Fibroblast of the conjunctiva (primary cell): ENCODE results near the gene OSBPL3.
"Not testable (repeated sequence)": the region's sequence is repeated elsewhere in the genome, so short reads cannot be mapped to it uniquely, and the experiment has no call there.

Experiments
- DNase-seq: peaks from one replicate; pipeline ENCODE4 v3.0.0-alpha.2; 2010; ENCODE audit warnings: low read depth

Gene OSBPL3

DNA sequence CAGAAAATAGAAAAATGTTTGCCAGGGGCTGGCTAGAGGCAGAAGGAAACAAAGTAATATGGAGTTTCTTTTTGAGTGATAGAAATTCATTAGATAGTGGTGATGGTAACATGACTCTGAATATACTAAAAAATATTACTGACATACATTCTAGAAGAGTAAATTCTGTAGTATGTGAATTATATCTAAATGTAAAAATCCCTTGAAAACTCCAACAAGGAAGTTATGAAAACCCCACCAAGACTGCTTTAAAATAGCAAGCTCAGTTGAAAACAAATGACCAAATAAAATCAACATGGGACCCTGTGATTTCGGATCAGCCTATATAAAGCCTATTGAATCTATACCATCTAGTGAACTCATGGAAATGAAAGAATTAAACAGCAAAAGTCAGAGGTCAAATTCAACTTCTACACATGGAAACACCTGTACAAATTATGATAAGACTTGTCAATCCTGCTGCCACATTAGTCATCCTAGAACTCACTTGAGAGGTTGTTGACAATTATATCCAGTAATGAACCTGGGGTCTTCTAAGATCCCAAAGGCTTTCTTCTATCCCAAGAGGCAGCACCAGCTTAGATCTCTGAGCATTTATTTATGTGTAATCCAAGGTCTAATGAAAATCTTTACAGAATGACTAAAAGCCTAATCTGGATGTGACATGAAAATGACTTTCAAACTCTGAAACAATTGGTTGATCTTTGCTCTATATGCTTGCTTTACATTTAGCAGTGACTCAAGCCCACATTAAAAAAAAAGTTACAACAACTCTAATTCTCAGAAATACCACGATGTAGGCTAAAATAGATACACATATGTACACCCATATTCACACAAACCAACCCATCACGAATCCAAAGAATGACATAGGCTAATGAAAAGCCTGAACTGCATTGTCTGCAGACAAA, 59.3 kb downstream of the OSBPL3 start:
- no peak for DNase-seq

DNA sequence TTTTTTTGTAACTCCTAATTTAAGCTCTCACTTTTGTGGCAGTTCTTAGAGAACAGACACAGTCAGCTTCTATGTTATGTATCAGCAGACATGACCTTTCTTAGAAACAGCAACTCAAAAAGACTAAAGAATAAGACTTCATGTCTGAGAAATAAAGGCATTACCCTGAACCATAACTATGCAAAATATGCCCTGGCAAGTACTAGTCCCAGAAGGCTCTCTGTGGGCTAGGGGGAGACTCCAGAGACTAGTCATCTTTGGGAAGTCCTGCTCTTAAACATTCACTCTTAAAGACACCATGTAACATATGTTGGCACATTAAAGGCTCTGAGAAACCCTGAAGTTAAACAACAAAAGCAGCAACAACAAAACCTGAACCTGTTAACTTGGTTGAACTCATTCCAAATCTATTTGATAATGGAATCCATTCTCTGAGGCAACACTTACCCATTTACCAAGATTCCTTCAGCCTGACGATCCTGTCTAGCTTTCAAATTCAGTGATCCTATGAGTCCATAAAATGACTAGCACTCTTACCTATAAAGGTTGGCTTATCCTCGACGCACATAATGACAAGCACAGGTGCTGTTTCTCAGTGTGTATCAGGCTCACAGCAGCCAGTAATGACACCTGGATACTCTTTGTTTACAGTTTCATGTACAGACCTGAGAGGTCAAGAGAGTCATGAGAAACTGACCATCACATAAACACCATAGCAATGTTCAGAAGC, 62.3 kb downstream of the OSBPL3 start:
- peak; percentile 59 for DNase-seq

DNA sequence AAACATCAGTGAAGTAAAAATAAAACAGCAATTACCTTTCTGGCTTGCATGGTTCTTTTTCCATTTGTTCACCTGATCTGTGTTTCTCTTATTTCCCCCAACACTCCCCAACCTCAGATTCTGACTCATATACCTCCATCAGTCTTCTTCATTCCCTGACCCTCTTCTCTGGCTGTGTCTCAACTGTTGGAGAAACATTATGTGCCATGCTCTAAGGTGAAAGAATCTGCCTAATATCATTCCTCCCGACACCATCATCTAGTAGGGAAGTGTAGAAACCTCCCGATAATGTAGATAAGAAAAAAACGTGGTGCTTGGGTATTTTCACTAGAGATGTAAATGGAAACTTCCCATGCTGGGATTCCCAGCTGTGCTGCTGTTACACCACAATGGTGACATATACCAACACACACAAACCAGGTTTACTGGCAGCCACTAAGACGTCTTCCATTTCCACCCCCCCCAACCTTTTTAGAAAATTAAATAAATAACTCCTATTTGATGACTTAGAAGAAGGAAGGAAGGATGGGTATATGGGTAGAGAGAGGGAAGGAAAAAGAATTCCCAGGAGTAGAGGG, 63.4 kb downstream of the OSBPL3 start:
- no peak for DNase-seq

DNA sequence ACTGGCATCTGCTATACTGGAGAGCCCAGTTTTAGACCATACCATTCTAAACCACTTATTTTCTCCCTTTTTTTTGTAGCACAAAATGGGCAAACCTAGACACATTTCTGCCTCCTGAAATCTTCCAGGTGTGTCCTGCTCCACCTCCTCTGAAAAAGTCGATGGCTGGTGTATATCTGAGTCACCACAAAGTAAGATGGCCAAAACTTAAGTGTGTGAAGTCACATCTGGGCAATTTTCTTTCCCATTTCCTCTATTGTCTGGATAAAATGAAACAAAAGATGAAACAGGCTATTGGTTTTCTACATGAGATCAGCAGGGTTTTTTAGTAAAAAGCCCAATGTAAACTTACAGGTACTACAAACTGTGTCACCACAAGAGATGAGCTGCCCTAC, 65.5 kb downstream of the OSBPL3 start:
- DNase-seq, result no peak

DNA sequence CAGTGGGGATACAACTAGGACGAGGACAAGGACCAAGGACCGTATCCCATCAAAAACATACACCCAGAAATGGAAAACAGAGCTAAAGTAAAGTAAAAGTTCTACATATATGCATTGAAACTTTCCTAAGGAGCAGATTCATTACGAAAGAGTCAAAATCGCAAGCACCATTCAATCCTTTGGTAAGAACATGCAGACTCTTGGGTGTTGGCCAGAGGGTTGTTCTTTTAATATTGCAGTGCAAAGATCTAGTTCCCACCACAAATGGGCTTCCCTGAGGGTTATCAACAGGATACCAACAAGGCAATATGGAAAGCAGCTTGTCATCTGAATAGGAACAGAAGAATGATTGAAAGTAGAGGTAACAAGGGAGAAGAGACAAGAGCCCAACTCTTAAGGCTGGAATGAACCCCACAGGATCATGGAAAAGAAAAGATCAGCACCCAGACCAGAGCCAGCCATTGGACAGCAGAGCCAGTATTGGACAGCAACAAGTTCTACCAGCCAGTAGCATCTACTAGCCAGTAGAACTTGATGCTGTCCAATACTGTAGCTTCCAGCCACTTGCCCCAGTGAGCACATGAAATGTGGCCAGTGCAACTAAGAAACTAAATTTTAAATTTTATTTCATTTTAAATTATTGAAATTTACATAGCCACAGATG, 66.0 kb downstream of the OSBPL3 start:
- DNase-seq, result no peak

DNA sequence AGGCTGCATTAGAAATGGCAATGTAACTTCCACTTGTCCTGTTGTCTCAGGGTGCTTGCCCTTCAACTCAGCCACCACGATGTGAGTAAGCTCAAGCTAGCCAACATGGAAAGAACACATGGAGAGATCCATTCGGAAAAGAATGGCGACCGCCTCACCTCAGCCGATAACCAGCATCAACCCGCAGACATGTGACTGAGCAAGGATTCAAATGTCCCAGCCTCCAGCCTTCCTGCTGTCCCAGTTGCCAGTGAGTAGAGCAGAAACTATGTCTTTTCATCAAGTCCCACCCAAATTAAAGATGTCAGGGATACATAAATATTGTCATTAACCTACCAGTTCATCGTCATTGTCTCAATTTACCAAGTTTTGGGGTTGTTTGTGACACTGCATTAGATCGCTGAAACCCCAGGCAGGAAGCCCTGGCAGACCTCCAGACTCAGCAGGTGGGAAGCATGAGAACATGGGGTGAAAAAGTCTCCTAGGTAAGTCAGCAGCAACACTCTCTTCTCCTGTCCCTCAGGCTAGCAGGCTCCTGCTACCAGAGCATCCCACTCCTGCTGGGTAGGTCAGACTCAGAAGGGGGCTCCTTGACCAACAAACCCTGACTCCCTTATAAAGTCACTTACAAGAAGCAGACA, 67.0 kb downstream of the OSBPL3 start:
- no peak for DNase-seq

DNA sequence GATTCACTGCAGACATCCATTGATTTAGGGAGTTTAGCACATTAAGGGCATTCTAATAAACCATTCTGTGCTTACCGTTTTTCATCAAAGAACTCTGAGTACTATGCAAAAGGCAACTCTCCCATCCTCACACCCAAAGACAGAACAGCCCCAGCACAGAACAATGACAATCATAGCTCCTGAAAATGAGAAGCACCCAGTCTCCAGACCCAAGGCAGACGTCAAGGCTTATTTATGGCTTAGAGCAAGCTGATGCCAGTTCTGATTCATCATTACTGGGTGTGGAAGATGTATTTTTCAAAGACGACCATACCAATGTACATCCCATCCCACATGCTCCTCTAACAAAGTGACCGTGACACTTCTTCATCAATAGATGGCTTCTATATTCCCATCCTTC, 67.6 kb downstream of the OSBPL3 start:
- DNase-seq, result no peak

DNA sequence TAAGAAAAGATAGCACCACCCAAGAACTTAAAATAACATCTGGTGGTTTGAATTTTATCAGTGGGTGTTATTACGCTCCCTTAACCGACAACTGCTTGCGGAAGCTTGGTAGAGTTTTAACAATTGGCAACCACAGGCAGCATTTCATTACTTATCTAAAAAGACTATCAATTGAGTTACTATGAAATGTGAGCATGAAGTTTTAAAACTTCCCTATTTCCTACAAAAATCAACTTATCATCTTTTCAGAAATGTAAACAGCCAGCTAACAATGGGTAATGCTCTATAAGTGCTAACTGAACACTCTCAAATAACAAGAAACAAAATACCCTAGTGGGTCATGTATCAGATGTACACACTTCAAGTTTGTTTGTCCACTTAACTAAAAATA, 68.8 kb downstream of the OSBPL3 start:
- no peak for DNase-seq

DNA sequence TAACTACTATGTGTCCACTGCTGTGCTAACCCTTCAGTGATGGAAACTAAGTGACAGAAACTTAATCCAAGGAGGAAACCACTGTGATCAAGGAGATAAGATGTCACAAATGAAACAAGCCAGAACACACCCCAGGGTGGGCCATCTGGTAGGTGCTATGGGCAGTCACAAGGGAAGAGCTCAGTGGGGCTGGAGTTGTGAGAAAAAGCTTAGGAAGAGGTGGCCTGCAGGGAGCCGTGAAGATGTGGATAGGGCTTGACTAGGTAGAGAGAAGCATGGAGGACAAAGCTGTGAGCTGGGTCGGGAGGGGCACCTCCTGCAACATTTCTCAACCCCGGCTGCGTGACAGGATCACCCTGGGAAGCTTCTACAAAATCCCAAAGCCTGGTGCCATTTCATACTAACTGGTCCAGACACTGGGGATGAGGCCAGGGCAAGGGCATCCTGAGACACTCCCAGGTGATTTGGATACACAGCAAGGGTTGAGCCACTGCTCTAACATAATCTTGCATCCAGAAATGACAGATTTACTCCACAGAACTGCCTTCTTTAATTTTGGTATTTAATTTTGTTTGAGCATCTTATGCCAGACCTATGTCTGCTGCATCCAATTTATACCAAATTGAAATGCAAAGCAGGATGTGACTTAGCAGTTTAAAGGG, 69.3 kb downstream of the OSBPL3 start:
- no peak for DNase-seq

DNA sequence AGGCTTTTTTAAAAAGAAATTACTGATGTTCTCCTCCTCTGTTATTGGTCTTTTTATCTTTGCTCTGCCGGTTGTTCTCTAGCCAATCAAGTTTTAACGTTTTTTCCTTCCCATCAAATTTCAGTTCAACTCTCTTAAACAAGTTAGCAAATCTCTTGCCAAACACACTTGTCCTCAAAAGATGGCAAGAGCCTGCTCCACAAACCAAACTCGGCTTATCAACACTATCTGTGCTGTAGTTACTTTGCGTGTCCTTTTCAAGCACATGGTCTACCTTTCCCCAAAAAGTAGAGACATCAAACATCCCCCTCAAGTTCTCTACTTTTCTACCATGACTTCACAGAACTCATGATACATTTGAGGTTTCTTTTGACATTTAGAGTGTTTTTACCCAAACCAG, 71.3 kb downstream of the OSBPL3 start:
- DNase-seq, result no peak

DNA sequence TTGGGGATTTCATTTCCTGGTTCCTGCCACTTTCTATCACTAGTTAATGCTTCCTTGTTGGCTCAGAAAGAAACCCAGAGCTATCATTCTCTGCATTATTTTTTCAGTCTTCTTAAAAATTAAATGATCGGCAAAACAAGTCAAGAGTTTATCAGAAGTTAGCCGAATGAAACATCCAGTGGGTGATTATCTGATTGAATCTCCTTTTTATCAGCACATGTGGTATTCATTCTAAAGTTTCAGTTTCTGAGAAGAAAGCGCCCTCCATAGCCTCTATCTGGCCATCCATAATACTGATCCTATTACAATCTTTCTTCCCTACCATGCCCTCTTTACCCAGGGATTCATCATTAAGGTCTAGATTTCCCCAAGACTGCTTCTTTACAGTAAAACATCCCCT, 71.8 kb downstream of the OSBPL3 start:
- no peak for DNase-seq

DNA sequence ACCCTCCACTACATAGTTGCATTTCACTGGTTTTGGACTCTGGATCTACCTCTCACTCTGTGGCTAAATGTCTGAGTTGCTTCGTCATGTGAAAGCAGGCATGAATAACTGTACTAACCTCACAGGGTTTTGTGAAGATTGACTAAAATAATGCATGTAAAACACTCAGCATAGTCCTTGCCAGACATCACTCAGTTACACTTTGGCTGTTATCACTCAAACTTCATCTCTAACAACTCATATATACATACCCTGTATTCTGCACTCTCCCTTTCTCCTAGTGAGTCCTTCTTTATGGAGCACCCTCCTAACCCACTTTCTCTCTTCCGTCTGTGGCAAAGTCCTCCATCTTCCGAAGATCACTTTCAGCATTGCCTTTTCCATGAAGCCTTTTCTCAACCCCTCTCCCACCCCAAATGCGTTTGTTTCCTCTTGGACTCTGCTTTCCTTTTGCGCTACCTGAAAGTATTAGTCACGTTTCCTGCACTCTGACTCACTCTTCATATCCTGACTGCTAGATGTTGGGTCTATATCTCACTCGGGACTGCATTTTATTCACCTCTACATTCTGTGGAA, 72.6 kb downstream of the OSBPL3 start:
- no peak for DNase-seq

DNA sequence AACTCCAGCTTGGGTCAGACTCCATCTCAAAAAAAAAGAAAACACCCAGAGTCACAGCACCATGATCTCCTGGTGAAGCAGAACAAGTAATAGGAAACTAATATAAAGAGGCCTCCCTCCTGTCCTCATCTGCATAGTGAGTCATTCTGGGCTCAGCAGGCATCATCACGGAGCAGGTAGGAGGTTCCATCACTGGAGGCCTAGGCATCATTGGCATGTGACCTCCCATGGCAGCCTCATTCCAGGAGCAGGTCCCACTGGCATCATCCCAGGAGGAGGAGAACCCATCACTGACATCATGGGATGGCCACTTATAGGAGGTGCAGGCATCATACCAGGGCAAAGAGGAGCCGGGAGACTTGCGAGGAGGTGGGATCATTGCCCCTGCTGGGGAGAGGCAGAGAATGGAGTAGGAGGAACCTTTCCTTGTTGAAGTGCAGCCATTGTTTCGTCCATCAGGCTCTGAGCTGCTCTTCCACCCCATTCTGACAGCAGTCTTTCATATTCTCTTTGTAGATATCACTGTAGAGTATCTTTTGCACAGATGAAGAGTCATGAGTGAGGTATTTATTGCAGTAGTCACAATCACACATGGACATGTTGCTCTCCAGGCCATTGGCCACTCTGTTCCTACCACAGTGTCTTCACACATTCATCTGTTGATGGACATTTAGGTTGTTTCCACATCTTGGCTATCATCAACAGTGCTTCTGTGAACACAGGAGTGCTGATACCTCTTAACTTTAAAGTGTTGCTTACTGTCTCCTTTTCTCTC, 73.8 kb downstream of the OSBPL3 start:
- DNase-seq, result no peak

DNA sequence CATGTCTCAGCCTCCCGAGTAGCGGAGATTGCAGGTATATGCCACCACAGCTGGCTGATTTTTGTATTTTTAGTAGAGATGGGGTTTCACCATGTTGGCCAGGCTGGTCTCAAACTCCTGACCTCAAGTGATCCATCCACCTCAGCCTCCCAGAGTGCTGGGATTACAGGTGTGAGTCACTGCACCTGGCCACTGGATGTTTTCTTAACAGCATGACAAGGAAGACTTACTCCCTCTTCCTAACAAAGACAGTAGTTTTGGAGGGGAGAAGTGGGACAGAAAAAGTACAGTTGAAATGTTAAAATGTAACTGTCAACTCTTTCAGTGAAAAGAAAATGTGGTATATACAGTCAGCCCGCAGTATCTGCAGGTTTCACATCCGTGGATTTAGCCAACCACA, 76.0 kb downstream of the OSBPL3 start:
- not testable (repeated sequence) for DNase-seq

DNA sequence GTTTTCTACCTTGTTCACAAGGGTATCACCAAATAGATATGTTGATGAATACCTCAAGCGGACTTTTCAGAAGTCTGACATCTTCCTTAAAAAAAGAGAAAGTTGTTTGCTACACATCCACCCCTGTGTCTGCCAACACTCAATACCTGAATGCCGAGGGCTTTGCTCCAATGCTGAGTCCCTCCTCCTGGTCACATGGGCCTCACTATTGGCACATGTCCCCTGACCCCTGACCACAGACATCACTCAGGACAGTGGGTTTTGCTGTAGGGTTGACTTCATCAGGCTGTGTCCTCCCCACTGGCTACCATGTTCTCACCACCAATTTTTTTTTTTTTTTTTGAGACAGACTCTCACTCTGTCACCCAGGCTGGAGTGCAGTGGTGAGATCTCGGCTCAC, 76.4 kb downstream of the OSBPL3 start:
- no peak for DNase-seq

DNA sequence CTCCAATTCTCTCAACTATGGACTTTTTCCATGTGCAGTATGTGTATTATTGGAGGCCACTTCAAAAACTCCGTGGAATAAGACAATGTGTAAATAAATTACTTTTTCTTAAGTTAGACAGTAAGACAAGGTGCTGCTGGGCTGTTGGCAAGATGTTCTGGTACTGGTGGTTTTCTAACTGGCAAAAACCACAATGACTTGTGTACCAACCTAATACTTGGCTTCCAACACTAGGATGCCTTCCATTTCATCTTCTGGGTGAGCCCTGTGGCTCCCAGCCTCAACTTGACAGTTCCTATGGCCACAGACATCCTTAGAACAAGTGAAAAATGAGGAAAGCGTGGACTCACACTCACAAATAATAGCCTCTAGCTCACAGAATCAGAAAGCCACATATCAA, 77.0 kb downstream of the OSBPL3 start:
- no peak for DNase-seq

DNA sequence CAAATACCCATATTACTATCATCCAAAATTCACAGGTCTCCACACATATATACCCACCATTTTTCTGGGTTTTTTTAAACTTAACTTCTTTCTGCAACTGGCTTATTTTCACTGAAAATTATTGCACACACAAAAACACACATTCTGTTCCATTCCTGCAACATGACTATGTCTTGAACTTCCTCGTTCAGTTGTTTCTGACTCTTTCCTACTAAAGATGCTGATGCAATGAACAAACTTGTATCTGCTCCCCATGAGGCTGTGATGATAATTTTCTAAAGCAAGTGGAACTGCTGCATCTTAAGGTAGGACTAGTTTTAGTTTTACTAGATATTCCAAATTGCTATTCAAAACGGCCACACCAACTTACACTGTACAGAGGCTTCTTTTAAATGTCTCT, 77.7 kb downstream of the OSBPL3 start:
- DNase-seq, result peak; percentile 40

DNA sequence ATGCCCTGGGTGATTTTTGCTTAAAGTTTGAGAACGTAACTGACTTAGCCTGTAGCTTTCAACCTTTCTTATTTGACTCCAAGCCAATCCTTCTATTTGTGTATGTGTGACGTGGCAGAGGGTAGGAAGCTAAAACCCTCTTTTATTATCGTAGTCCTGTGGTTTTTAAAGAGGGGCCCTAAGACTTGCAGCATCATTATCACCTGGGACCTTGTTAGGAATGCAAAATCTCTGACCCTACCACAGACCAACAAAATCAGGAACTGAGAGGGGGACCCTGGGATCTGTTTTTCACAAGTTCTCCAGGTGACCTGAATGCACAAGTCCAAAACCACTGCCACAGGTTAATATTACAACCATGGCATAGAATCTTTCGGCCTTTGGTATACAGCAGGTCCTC, 80.1 kb downstream of the OSBPL3 start:
- no peak for DNase-seq

DNA sequence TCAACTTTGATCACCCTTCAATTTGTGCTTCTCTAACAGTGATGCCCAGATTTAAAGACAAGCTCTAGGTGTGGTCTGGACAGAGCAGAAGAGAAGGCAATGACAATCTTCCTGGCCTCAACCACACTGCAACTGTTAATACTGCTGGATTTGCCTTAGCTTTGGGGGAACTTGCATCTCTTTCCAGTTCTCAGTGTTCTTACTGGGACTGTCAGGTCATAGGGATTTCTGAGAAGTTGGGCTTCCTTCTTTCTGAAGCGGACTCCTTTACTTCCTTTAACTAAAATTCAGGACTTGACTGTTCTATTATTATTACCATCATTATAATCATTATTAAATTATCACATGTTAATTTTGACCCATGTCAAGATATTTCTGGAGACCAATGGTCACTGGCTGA, 80.8 kb downstream of the OSBPL3 start:
- DNase-seq, result no peak

DNA sequence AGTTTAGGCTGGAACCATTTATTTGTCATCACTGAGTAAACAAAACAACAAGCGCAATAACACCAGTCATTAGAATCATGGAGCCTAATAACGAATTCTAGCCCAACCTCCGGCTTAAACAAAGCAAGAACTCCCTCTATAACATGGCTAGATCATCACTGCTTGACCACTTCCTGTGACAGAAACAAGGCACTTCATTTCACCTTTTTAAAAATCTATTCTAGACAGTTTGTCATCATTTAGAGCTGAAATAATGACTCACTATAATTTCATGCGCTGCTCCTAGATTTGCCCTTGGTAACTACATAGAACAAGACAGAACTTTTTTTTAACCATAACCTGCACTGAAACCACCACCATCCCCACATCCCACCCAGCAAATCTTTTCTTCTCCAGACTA, 81.3 kb downstream of the OSBPL3 start:
- no peak for DNase-seq
